SK-N-SH (cell line): ENCODE results near the gene TMIGD3. TPM values are rescaled to one million over a fixed set of nuclear protein-coding genes. Genes with fewer than 3 reads are reported as not detected.

Experiments used
- CTCF ChIA-PET: fragments of 300-600, 350-600 bp; formaldehyde crosslinking; extraction: SDS; loops from one replicate; lab custom pipeline; 2021; lab: Yijun Ruan, JAX
- POLR2A ChIA-PET: fragments of 350-600 bp; sonication (Branson Sonifier 250); formaldehyde crosslinking; extraction: SDS; loops from one replicate; lab custom pipeline; 2020; ENCODE audit warnings: antibody characterized with exemption, inconsistent platforms; lab: Yijun Ruan, JAX
- DNase-seq: peaks from one replicate; pipeline ENCODE4 v3.0.0; 2012
- H2AFZ ChIP-seq: fragments of 200-600 bp; sonication (generic); 2 replicates; pipeline ENCODE4 v1.8.1; 2016; ENCODE audit warnings: antibody characterized with exemption, mild to moderate bottlenecking, low read depth
- H3F3A ChIP-seq: fragments of 200-600 bp; sonication (generic); replicated peaks from 2 replicates; pipeline ENCODE3; 2016; ENCODE audit warnings: antibody characterized with exemption, mild to moderate bottlenecking; ENCODE audit not compliant: insufficient read depth
- H3K27ac ChIP-seq, 2 experiments: fragments of 200-500 bp in 1 of 2; fragments of 200-600 bp in 1 of 2; sonication (Bioruptor generic) in 1 of 2; sonication (generic), shearing (Covaris generic) in 1 of 2; 2 replicates each; pipeline versions ENCODE4 v1.5.1 to v1.6.1; 2014 to 2016; ENCODE audit warnings: low read depth in 2 of 2, inconsistent platforms in 1 of 2, low read length in 1 of 2, mild to moderate bottlenecking in 1 of 2, mixed read lengths in 1 of 2
- H3K27me3 ChIP-seq: fragments of 200-600 bp; sonication (generic), shearing (Covaris generic); 2 replicates; pipeline ENCODE4 v1.6.1; 2016; ENCODE audit warnings: mixed run types; ENCODE audit not compliant: insufficient read depth
- H3K36me3 ChIP-seq, 2 experiments: fragments of 200-500 bp in 1 of 2; fragments of 200-600 bp in 1 of 2; sonication (Bioruptor generic) in 1 of 2; sonication (generic) in 1 of 2; replicated peaks in 1 of 2; 2 replicates each; pipeline versions ENCODE3 to v1.5.1; 2014 to 2016; ENCODE audit warnings: low read length in 1 of 2, mild to moderate bottlenecking in 1 of 2; ENCODE audit not compliant: insufficient read depth in 2 of 2, control insufficient read depth in 1 of 2
- H3K4me1 ChIP-seq, 2 experiments: fragments of 200-500 bp in 1 of 2; fragments of 200-600 bp in 1 of 2; sonication (Bioruptor generic) in 1 of 2; sonication (generic), shearing (Covaris generic) in 1 of 2; 2 replicates each; pipeline versions ENCODE4 v1.5.1 to v1.6.1; 2014 to 2016; ENCODE audit warnings: low read depth in 1 of 2, low read length in 1 of 2, mixed run types in 1 of 2; ENCODE audit not compliant: insufficient read depth in 2 of 2, control insufficient read depth in 1 of 2
- H3K4me2 ChIP-seq: fragments of 200-600 bp; sonication (generic), shearing (Covaris generic); 2 replicates; pipeline ENCODE4 v1.6.1; 2017; ENCODE audit warnings: mixed run types
- H3K4me3 ChIP-seq, 2 experiments: fragments of 200-500 bp in 1 of 2; fragments of 200-600 bp in 1 of 2; sonication (Bioruptor generic) in 1 of 2; sonication (generic), shearing (Covaris generic) in 1 of 2; 2 replicates each; pipeline versions ENCODE4 v1.5.1 to v1.8.1; 2014 to 2016; ENCODE audit warnings: low read depth in 2 of 2, inconsistent platforms in 1 of 2, low read length in 1 of 2, mild to moderate bottlenecking in 1 of 2, mixed read lengths in 1 of 2, moderate library complexity in 1 of 2
- H3K79me2 ChIP-seq: fragments of 200-600 bp; sonication (generic); 2 replicates; pipeline ENCODE4 v1.8.1; 2017; ENCODE audit warnings: mild to moderate bottlenecking; ENCODE audit not compliant: insufficient read depth
- H3K9ac ChIP-seq: fragments of 200-600 bp; sonication (generic); 2 replicates; pipeline ENCODE4 v1.6.1; 2017; ENCODE audit warnings: mixed run types
- H3K9me2 ChIP-seq: fragments of 200-600 bp; sonication (generic); 2 replicates; pipeline ENCODE4 v1.6.1; 2017; ENCODE audit warnings: mixed run types
- H3K9me3 ChIP-seq: fragments of 200-600 bp; sonication (generic); 2 replicates; pipeline ENCODE4 v1.6.1; 2017; ENCODE audit warnings: mixed run types, mild to moderate bottlenecking, moderate library complexity
- H4K20me1 ChIP-seq: fragments of 200-600 bp; sonication (generic); 2 replicates; pipeline ENCODE4 v1.6.1; 2017; ENCODE audit warnings: mild to moderate bottlenecking, mixed run types; ENCODE audit not compliant: insufficient read depth
- CTCF ChIP-seq: fragments of 200-600 bp; sonication (generic); IDR thresholded peaks from 2 replicates; pipeline ENCODE4 v1.6.1; 2017; ENCODE audit warnings: antibody characterized with exemption, mild to moderate bottlenecking, moderate library complexity
- IRF3 ChIP-seq: fragments of 150-350 bp; IDR thresholded peaks from 2 replicates; pipeline ENCODE4 v1.6.1; 2016; ENCODE audit warnings: mild to moderate bottlenecking, low read depth, low read length
- JUND ChIP-seq: IDR thresholded peaks from 2 replicates; pipeline ENCODE4 v1.4.0; 2012
- MEF2A ChIP-seq: IDR thresholded peaks from 2 replicates; pipeline ENCODE4 v1.4.0; 2012; ENCODE audit warnings: low read depth, borderline replicate concordance
- MXI1 ChIP-seq: IDR thresholded peaks from 2 replicates; pipeline ENCODE4 v1.6.1; 2012; ENCODE audit warnings: mild to moderate bottlenecking, low read depth, low read length, improper control_type of control experiment
- PBX3 ChIP-seq: IDR thresholded peaks from 2 replicates; pipeline ENCODE4; 2012
- POLR2AphosphoS5 ChIP-seq: IDR thresholded peaks from 2 replicates; pipeline ENCODE4 v1.6.1; 2012; ENCODE audit warnings: low read depth, low read length
- RAD21 ChIP-seq: IDR thresholded peaks from 2 replicates; pipeline ENCODE4 v1.6.1; 2012; ENCODE audit warnings: mild to moderate bottlenecking, low read length
- REST ChIP-seq: IDR thresholded peaks from 2 replicates; pipeline ENCODE4 v1.6.1; 2012; ENCODE audit warnings: mild to moderate bottlenecking, low read depth, low read length, moderate library complexity
- RXRA ChIP-seq: IDR thresholded peaks from 2 replicates; pipeline ENCODE4 v1.4.0; 2012; ENCODE audit warnings: low read depth, mild to moderate bottlenecking, borderline replicate concordance
- SIN3A ChIP-seq: IDR thresholded peaks from 2 replicates; pipeline ENCODE4 v1.6.1; 2012; ENCODE audit warnings: low read depth, mild to moderate bottlenecking, low read length, moderate library complexity, borderline replicate concordance
- TAF1 ChIP-seq: IDR thresholded peaks from 2 replicates; pipeline ENCODE4 v1.6.1; 2012; ENCODE audit warnings: low read depth, mild to moderate bottlenecking, low read length, moderate library complexity, borderline replicate concordance
- TCF12 ChIP-seq: IDR thresholded peaks from 2 replicates; pipeline ENCODE4 v1.4.0; 2012
- USF1 ChIP-seq: IDR thresholded peaks from 2 replicates; pipeline ENCODE4 v1.4.0; 2012; ENCODE audit warnings: low read depth, borderline replicate concordance
- YY1 ChIP-seq: IDR thresholded peaks from 2 replicates; pipeline ENCODE4 v1.4.0; 2012; ENCODE audit warnings: low read depth, mild to moderate bottlenecking
- ZBTB33 ChIP-seq: IDR thresholded peaks from 2 replicates; pipeline ENCODE4 v1.4.0; 2012; ENCODE audit warnings: low read depth, borderline replicate concordance
- WGBS: methylation state at CpG from one replicate; pipeline ENCODE4 v1.1.6; 2017; ENCODE audit warnings: low lambda C conversion rate; 5-methylcytosine and 5-hydroxymethylcytosine counted together
- polyA plus RNA-seq, 3 experiments: library from polyadenylated mRNA; depleted of rRNA; stranded (reverse); fragments of >200 nt; gene quantifications; 2 replicates each; pipeline ENCODE4 v1.2.3, GENCODE V29; 2012

Gene TMIGD3
- polyA plus RNA-seq, 1 of the 3 experiments (the other 2 are of a cell fraction) = not detected

- CTCF ChIA-PET = interaction anchor here (1.1 kb wide), 1 partner anchor 9 kb away, joined by 3 read pairs; no protein-coding TSS in a partner anchor
Measured at GRCh38 chr1:111471538-111471937, 31.9 kb downstream of the TMIGD3 start.

More at GRCh38 chr1:111471538-111471937, 31.9 kb downstream of the TMIGD3 start:
- no peaks in the 10 kb centered on the region for H3K27me3 ChIP-seq
- no peaks in the 10 kb centered on the region for H3K79me2 ChIP-seq
- no peaks in the 10 kb centered on the region for H3K4me1 ChIP-seq
- no peaks in the 10 kb centered on the region for H3F3A ChIP-seq
- H3K4me3 ChIP-seq = no peak overlapping the region
- no peak overlapping the region for H3K4me2 ChIP-seq
- H3K9me3 ChIP-seq = no peaks in the 10 kb centered on the region
- H2AFZ ChIP-seq = no peak overlapping the region
- TF ChIP-seq MXI1 = no peak
- no peak for TF ChIP-seq TAF1
- TF ChIP-seq REST = no peak
- TF ChIP-seq MEF2A = no peak
- no peak for TF ChIP-seq JUND
- TF ChIP-seq CTCF = no peak
- TF ChIP-seq PBX3 = no peak
- TF ChIP-seq RXRA = no peak
- no peak for TF ChIP-seq POLR2AphosphoS5
- no peak for TF ChIP-seq SIN3A
- TF ChIP-seq RAD21 = no peak
- TF ChIP-seq USF1 = no peak
- TF ChIP-seq IRF3 = no peak
- no peak for TF ChIP-seq ZBTB33
- TF ChIP-seq YY1 = no peak
- TF ChIP-seq TCF12 = no peak
- POLR2A ChIA-PET = no interaction called here
- 94% methylated on average over 3 of the region's 3 CpGs for WGBS
- H3K27ac ChIP-seq = no peak overlapping the region
- H3K9me2 ChIP-seq = no peaks in the 10 kb centered on the region
- H4K20me1 ChIP-seq = no peaks in the 10 kb centered on the region
- peaks cover 6 to 13% of the 10 kb centered on the region in 2 experiments for H3K36me3 ChIP-seq
- no peak for DNase-seq
- no peak overlapping the region for H3K9ac ChIP-seq
